HTERT RPE-1 (cell line): ENCODE measurements around the gene AGPAT1.
"Not testable (repeated sequence)": the region's sequence is repeated elsewhere in the genome, so short reads cannot be mapped to it uniquely, and the experiment has no call there.

Source experiments
- in situ Hi-C: fragments of 300-500 bp; cut with MboI; formaldehyde crosslinking; loops from 4 replicates; pipeline ENCODE4 v1.14.3; 2020; ENCODE audit warnings: low sequenced_read_pairs

AGPAT1 gene

DNA sequence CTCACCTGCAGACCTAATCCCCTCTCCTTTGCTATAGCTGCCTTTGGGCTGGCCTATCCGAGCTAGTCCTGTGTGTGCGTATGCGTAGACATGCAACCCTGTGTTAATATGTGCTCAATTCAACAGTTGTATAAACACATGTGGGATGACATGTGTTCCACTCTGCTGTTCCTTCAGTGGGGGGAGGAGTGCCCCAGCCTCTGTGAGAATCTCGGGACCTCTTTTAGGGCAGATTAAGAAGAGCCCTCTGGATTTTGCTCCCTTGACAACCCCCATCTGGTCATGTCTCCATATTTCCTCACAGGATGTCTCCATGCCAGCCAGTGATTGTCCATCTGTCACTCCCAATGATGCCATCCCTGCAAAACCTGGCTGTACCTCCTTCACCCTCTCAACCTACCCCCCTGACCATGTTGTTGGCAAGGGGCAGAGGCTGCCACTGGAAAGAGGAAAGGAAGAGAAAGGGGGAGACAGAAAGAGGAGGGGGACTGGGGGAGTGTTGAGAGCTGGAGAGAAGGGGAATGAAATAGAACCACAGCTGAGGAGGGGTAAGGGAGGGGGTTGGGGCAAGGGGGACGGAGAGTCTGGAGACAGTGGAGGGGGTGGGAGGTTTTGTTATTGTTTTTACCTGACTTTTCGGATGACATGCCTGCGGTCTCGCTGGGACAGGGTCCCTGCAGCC lies 24.6 kb downstream of the AGPAT1 start:
- in situ Hi-C loops = no loop called here

DNA sequence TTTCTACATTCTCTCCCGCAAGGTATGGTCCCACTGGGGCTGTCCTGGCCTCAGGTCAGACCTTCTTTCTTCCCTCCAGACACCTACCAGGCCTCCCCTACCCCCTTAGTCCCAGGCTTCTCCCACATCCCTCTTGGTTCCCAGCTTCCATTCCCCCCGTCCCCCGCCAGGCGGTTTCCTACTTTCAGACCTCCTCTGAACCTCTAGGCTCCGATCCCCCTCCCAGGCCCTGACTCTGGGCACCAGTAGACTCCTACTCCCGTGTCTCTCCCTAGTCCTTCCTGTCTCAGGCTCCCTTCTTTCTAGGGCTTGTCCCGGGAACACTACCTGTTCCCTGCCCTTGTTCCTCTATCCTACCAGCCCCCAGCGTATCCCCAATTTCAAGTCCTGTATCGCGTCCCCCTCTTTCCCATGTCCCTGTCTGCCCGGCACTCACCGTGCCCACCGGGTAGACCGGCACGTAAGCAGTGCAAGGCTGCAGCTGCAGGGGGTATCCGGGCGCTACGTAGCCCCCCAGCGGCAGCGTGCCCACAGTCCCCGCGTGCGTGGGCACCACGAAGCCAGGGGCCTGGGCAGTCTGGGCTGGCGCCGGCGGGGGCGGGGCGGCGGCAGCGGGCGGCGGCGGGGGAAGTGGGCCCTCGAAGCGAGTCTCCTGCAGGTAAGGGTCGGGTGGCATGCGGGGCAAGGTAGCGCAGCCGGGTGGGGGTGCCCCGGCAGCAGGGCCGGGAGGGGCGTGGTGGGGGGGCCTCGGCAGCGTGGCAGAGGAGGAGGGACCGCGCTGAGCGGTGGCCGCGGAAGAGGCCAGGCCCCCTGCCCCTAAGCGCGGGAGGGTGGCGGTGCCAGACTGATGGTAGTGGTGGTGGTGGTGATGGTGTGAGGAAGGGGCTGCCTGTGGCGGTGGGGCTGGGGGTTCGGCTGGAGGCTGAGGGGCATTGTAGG lies 25.7 kb downstream of the AGPAT1 start:
- in situ Hi-C loops = no loop called here

DNA sequence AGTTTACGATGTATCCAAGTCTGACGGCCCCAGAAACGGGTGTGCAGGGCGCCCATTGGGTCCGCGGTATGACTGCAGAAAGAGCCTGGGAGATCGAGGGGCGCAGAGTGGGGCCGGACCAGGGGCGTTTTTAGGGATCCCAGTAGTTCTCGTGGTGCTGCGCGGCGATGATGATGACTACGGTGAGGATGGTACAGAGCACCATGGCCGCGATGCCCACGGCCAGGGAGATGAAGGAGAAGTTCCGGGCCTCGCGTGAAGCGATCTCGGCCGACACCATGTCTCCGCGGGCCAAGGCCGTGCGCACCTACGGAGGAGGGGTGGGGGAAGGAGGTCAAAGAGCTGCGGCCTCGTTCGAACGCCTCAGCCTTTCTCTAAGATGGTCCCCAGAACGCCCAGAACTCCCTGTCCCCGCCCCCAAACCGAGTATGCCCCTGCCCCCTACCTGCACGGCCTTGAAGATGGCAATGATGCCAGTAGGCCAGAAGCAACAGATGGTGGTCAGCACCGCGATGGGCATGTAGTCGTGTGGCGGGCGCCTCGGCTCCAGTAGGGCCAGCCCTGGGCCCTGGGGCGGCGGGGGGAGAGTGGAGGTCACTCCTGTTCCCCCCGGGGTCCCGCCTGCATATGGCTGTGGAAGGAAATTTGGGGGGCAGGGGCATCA lies 26.7 kb downstream of the AGPAT1 start:
- in situ Hi-C loops = no loop called here

GRCh38 chr6:32148289-32149091 lies 27.4 kb downstream of the AGPAT1 start:
- in situ Hi-C loops = no loop called here

GRCh38 chr6:32147401-32148132 lies 28.3 kb downstream of the AGPAT1 start:
- in situ Hi-C loops = no loop called here

DNA sequence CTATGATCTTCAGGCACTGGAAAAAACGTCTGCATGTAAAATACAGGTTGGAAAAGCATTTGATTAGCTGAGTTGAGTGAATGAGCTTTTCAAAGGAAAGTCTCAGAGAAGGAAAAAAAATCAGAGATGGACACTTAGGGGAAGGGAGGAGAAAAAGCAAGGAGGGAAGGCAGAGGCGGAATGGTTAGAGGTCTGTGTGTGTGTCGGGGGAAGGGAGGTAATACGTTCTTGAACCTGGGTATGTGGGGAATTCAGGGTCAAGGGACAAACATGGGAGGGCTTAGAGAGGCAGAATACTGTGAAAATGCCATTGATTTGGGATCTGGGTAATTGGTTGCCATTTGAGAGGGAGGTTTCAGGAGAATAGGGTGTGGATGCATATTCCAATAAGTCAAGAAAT lies 29.2 kb downstream of the AGPAT1 start:
- in situ Hi-C loops = no loop called here

- in situ Hi-C loops = no loop called here
Measured at GRCh38 chr6:32146287-32146686, 29.6 kb downstream of the AGPAT1 start.

- in situ Hi-C loops = not testable (repeated sequence)
Measured at GRCh38 chr6:32144238-32144637, 31.6 kb downstream of the AGPAT1 start.

GRCh38 chr6:32140420-32141046 lies 35.4 kb downstream of the AGPAT1 start:
- in situ Hi-C loops = no loop called here

DNA sequence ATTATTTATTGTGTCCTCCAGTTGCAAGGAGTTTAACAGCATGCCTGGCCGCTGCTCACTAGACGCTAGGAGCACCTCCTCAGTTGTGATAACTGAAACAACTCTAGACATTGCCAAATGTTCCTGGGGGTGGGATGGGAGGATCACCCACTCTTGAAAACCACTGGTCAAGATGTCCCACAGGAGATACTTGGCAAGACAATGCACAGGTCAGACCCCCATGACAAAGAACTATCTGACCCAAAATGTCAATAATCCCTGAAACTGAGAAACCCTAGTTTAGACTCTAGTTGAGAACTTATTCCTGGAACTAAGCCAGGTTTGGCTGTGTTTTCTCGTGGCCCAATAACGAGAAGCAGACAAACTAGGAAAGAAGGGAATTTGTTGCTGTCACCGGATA lies 36.3 kb downstream of the AGPAT1 start:
- in situ Hi-C loops = no loop called here

DNA sequence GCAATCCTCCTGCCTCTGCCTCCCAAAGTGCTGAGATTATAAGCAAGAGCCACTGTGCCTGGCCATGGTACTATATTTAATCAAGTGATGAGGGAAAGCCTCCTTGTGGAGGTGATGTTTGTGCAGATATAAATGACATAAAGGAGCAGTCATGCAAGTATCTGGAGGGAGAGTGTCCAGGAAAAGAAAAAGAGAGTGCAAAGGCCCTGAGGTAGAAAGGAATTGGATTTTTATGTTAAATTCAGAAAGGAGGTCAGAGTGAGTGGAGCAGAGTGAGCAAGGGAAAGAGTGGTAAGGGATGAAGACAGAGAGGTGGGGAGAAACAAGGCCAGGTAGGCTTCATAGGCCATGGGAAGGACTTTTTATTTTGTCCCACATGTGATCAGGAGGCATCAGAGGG lies 38.4 kb downstream of the AGPAT1 start:
- in situ Hi-C loops = no loop called here

DNA sequence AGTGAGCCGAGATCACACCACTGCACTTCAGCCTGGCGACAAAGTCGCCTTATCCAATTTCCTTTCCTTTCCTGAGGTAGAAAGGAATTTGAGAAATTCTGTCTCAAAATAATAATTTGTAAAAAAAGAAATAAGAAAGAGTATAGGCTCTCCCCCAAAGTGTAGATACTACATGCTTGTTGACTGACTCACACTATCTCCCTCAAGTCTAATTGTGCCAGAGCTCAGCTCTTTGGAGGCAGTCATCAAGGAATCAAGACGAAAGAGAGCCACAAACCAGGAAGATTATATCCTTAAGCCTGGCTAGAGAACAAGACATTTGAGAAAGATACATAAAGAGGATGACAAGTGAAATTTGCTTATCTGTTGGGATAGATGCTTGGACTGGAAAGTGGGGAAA lies 42.1 kb downstream of the AGPAT1 start:
- in situ Hi-C loops = no loop called here

GRCh38 chr6:32132110-32132509 lies 43.8 kb downstream of the AGPAT1 start:
- in situ Hi-C loops = no loop called here

GRCh38 chr6:32131439-32131948 lies 44.4 kb downstream of the AGPAT1 start:
- in situ Hi-C loops = no loop called here

- in situ Hi-C loops = no loop called here
Measured at GRCh38 chr6:32129297-32130088, 46.4 kb downstream of the AGPAT1 start.

DNA sequence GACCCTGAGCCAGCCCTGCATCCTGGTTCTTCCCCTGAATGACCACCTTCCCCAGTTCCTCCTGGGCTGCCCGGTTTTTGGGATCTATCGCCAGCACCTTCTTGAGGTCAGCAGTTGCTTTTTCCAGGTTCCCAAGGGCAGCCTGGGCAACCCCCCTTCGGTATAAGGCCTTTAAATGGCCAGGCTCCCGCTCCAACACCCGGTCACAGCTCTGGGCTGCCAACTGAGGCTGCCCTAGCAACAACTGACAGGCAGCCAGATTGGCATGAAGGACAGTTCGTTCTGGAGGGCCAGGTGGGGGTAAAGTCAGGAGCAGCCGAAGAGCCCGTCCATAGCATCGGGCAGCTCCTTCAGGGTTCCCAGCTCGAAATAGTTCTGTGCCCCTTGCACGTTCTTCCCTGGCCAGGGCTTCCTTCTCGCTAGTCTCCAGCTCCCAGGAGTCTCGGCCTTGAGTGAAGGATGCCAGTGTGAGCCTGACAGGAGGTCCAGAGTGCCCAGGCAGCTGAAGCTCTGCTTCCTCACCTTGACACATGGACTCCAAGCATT lies 47.1 kb downstream of the AGPAT1 start:
- in situ Hi-C loops = no loop called here

DNA sequence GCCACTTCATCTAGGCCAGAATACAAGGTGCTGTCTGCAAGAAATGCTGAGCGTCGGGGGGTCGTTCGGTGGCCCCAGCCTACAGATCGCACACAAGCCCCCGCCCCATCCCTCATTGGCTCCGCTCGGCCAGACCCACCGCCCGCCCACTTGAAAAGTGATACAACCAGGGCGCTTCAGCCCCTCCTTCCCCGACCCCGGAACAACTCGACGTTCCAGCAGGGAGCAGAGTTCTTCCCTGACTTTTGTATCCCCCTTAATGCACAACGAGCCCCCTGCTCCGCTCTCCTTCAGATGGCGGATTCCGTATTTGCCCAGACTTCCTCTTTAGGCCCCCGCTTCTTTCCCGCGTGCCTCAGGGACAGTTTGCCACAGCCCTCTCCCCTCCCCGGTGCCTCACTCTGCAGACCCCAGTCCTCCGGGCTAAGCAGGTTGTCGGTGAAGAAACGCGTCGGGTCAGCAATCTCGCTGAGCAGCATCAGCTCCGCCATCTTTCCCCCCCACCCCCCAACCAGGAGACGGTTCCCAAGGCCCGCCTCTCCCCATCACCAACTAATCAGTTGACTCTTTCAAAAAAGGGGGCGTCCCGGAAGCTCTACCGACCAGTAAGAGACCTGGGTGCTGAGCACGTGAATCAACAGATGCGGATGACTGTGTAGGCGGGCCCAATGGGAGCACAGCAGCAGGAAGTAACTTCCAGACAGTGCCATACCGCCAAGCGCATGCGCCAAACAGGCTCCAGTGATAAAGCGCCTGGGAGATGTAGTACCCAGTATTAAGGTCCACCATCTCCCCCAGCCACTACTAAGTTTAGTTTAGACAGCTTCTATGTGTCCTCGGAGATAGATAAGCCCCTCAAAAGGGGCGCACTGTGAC lies 47.9 kb downstream of the AGPAT1 start, which contains the start of gene ATF6B:
Gene ATF6B (minus strand): TSS at position 530 of the 876 bp plus-strand sequence. CDS start 39 bp downstream, at position 491.
- in situ Hi-C loops = no loop called here
